GM23338 (cell line): ENCODE measurements around the gene TFCP2.

Experiments
- POLR2AphosphoS5 ChIP-seq: IDR thresholded peaks from 2 replicates; pipeline ENCODE4 v1.6.1; 2016; ENCODE audit warnings: antibody characterized with exemption, low read depth
- TF ChIP-seq, protein P1 (sequence below), 2 experiments: fragments of 200-600 bp in 1 of 2; sonication (generic) in 1 of 2; conservative IDR thresholded peaks; 2 replicates each; pipeline versions ENCODE4 v1.5.1 to v1.6.1; 2016 to 2017; ENCODE audit warnings: antibody characterized with exemption in 2 of 2, low read depth in 2 of 2, mild to moderate bottlenecking in 2 of 2, moderate library complexity in 1 of 2

DNA sequence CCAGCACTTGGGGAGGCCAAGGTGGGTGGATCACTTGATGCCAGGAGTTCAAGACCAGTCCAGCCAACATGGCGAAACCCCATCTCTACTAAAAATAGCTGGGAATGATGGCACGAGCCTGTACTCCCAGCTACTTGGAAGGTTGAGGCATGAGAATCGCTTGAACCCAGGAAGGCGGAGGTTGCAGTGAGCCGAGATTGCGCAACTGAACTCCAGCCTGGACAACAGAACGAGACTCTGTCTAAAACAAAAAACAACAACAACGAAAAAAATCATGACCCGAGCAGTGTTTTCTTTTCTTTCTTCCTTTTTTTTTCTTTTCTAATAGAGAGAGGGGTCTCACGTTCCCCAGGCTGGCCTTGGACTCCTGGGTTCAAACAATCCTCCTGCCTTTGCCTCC lies 86.0 kb downstream of the TFCP2 start:
- no peak for TF ChIP-seq POLR2AphosphoS5
- TF ChIP-seq, protein P1, sequence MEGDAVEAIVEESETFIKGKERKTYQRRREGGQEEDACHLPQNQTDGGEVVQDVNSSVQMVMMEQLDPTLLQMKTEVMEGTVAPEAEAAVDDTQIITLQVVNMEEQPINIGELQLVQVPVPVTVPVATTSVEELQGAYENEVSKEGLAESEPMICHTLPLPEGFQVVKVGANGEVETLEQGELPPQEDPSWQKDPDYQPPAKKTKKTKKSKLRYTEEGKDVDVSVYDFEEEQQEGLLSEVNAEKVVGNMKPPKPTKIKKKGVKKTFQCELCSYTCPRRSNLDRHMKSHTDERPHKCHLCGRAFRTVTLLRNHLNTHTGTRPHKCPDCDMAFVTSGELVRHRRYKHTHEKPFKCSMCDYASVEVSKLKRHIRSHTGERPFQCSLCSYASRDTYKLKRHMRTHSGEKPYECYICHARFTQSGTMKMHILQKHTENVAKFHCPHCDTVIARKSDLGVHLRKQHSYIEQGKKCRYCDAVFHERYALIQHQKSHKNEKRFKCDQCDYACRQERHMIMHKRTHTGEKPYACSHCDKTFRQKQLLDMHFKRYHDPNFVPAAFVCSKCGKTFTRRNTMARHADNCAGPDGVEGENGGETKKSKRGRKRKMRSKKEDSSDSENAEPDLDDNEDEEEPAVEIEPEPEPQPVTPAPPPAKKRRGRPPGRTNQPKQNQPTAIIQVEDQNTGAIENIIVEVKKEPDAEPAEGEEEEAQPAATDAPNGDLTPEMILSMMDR (conservative IDR thresholded peaks at IDR 0.05; ENCODE audit: low read depth in 2 of 2) = no peak
